Transverse colon (tissue), 4 donors: Measurements from ENCODE around the gene RNF144B.

Source experiments
- EP300 ChIP-seq: sonication (generic); formaldehyde crosslinking; IDR thresholded peaks from one replicate; pipeline ENCODE4 v1.6.1; 2017; ENCODE audit warnings: antibody characterized with exemption, low read depth
- POLR2A ChIP-seq: fragments of 450-650 bp; IDR thresholded peaks from one replicate; pipeline ENCODE4 v1.6.1; 2016; ENCODE audit warnings: antibody characterized with exemption, mild to moderate bottlenecking, moderate library complexity
- POLR2AphosphoS5 ChIP-seq, 3 donors: sonication (generic); formaldehyde crosslinking; IDR thresholded peaks; one replicate each; pipeline ENCODE4 v1.6.1; 2016; ENCODE audit warnings: antibody characterized with exemption in 3 of 3
- TF ChIP-seq, protein P1 (sequence below), 5 experiments: fragments of 200-600 bp in 3 of 5; fragments of 450-650 bp in 2 of 5; sonication (generic) in 3 of 5; IDR thresholded peaks; 1 replicate in 2 of 5; 2 replicates in 3 of 5; pipeline ENCODE4 v1.5.1; 2016 to 2017; ENCODE audit warnings: antibody characterized with exemption in 5 of 5, inconsistent platforms in 3 of 5, mild to moderate bottlenecking in 2 of 5, moderate library complexity in 1 of 5

- TF ChIP-seq EP300 (no peak), POLR2A (no peak), POLR2AphosphoS5 (IDR thresholded peaks at IDR 0.05) (no peak)
- TF ChIP-seq, protein P1, sequence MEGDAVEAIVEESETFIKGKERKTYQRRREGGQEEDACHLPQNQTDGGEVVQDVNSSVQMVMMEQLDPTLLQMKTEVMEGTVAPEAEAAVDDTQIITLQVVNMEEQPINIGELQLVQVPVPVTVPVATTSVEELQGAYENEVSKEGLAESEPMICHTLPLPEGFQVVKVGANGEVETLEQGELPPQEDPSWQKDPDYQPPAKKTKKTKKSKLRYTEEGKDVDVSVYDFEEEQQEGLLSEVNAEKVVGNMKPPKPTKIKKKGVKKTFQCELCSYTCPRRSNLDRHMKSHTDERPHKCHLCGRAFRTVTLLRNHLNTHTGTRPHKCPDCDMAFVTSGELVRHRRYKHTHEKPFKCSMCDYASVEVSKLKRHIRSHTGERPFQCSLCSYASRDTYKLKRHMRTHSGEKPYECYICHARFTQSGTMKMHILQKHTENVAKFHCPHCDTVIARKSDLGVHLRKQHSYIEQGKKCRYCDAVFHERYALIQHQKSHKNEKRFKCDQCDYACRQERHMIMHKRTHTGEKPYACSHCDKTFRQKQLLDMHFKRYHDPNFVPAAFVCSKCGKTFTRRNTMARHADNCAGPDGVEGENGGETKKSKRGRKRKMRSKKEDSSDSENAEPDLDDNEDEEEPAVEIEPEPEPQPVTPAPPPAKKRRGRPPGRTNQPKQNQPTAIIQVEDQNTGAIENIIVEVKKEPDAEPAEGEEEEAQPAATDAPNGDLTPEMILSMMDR (IDR thresholded peaks at IDR 0.05), result no peak
These were observed 59.6 kb downstream of the RNF144B start for GRCh38 chr6:18446771-18447170.
